GM06990 (cell line): ENCODE measurements around the gene NFKB1.

ENCODE experiments used
- DNase-seq: peaks from one replicate; pipeline ENCODE4 v3.0.0-alpha.2; 2011; ENCODE audit not compliant: insufficient read length; ENCODE audit errors: extremely low read depth
- H3K27me3 ChIP-seq: replicated peaks from 2 replicates; pipeline ENCODE4 v1.6.0; 2011; ENCODE audit warnings: low read length; ENCODE audit not compliant: control insufficient read depth, insufficient read depth
- H3K36me3 ChIP-seq: 2 replicates; pipeline ENCODE4 v1.5.1; 2011; ENCODE audit warnings: low read length; ENCODE audit not compliant: control insufficient read depth, insufficient read depth
- H3K4me3 ChIP-seq: replicated peaks from 2 replicates; pipeline ENCODE4 v1.5.1; 2011; ENCODE audit warnings: low read depth, mild to moderate bottlenecking, control low read depth, low read length
- CTCF ChIP-seq: IDR thresholded peaks from 2 replicates; pipeline ENCODE4 v1.5.1; 2011; ENCODE audit warnings: low read length, control low read depth, mild to moderate bottlenecking, inconsistent platforms; ENCODE audit not compliant: insufficient read depth, poor library complexity, severe bottlenecking

The NFKB1 gene

GRCh38 chr4:102642631-102643298 is 141.6 kb downstream of the NFKB1 start:
- peaks cover 10% of the 10 kb centered on the region for H3K36me3 ChIP-seq
- TF ChIP-seq CTCF = no peak
- no peaks in the 10 kb centered on the region for H3K27me3 ChIP-seq
- DNase-seq = no peak
- H3K4me3 ChIP-seq = no peak overlapping the region

- Histone ChIP-seq H3K27me3 (no peaks in the 10 kb centered on the region), H3K36me3 (no peaks in the 10 kb centered on the region; the same call in none of the 2 replicates), H3K4me3 (no peak overlapping the region)
- no peak for TF ChIP-seq CTCF
- DNase-seq = no peak
These were observed 146.0 kb downstream of the NFKB1 start for GRCh38 chr4:102647117-102647516.

- no peaks in the 10 kb centered on the region for H3K27me3 ChIP-seq
- DNase-seq = no peak
- no peak overlapping the region for H3K4me3 ChIP-seq
- no peak for TF ChIP-seq CTCF
- no peaks in the 10 kb centered on the region; the same call in 1 of the 2 replicates for H3K36me3 ChIP-seq
These were observed 156.0 kb downstream of the NFKB1 start for GRCh38 chr4:102657206-102657605.

GRCh38 chr4:102663073-102663472 is 161.9 kb downstream of the NFKB1 start:
- TF ChIP-seq CTCF = no peak
- H3K27me3 ChIP-seq = no peaks in the 10 kb centered on the region
- DNase-seq = no peak

GRCh38 chr4:102665527-102665926 is 164.4 kb downstream of the NFKB1 start:
- Histone ChIP-seq H3K27me3 (no peaks in the 10 kb centered on the region), H3K4me3 (no peak overlapping the region), H3K36me3 (peaks cover 3% of the 10 kb centered on the region)
- no peak for TF ChIP-seq CTCF
- no peak for DNase-seq

More at GRCh38 chr4:102663073-102663472, 161.9 kb downstream of the NFKB1 start:
- H3K36me3 ChIP-seq = peaks cover 3% of the 10 kb centered on the region
- no peak overlapping the region for H3K4me3 ChIP-seq
